ENCODE measurements around the gene OXSM. TPM values are rescaled to one million over a fixed set of nuclear protein-coding genes. Genes with fewer than 3 reads are reported as not detected.
A peak's percentile ranks its signal among the peaks of the same experiment; 100 is the strongest.

OXSM gene
- total RNA-seq, 2 experiments from 2014 or later, result 13.0 to 14.5 TPM

GRCh38 chr3:25812644-25813043 is 22.8 kb downstream of the OXSM start:
- peaks cover 2% of the 10 kb centered on the region for H3K27me3 Mint-ChIP-seq (ENCODE audit: low read depth)
- no peaks in the 10 kb centered on the region for H3K36me3 Mint-ChIP-seq (ENCODE audit: low read depth)
- H3K9me3 Mint-ChIP-seq (ENCODE audit: insufficient read depth), result no peaks in the 10 kb centered on the region
- ATAC-seq (no peak), DNase-seq (no peak)
- no peaks in the 10 kb centered on the region for H3K4me1 Mint-ChIP-seq (ENCODE audit: low read depth)
- H3K27ac Mint-ChIP-seq, result no peak overlapping the region
- ChIA-PET POLR2A (interaction anchor here (0.6 to 0.8 kb wide), 2 partner anchors 8 to 30 kb away, joined by 3 to 4 read pairs; no protein-coding TSS in a partner anchor), CTCF (interaction anchor here (1.5 kb wide), 1 partner anchor 164 kb away, joined by 3 read pairs; no protein-coding TSS in a partner anchor)
- H3K4me3 Mint-ChIP-seq, result no peak overlapping the region

DNA sequence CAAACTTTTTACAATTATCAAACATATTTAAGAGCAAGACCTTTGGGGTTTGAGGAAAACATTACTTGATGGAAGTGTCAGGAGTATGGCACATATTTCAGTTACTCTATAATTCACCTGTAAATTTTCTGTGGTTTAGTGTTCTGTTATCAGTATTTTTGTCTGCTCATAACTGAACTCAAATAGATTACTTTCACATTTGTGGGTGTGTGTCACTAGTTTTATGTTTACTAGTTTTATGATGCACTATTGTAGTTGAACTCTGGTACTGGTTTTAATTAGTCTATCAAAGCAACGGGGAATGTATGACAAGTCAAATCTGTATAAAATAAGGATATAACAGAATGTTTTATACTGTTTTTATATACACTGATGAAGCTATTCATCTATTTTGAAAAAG is 27.2 kb downstream of the OXSM start:
- ChIA-PET POLR2A (no interaction called here), CTCF (no interaction called here)
- no peaks in the 10 kb centered on the region for H3K27me3 Mint-ChIP-seq (ENCODE audit: low read depth)
- H3K4me1 Mint-ChIP-seq (ENCODE audit: low read depth), result no peaks in the 10 kb centered on the region
- DNase-seq, result no peak
- no peak overlapping the region for H3K4me3 Mint-ChIP-seq
- no peaks in the 10 kb centered on the region for H3K9me3 Mint-ChIP-seq (ENCODE audit: insufficient read depth)
- H3K27ac Mint-ChIP-seq, result no peak overlapping the region
- no peaks in the 10 kb centered on the region for H3K36me3 Mint-ChIP-seq (ENCODE audit: low read depth)
- ATAC-seq, result no peak

- ATAC-seq, result no peak
- Mint-ChIP-seq H3K9me3 (ENCODE audit: insufficient read depth) (no peaks in the 10 kb centered on the region), H3K4me3 (no peak overlapping the region), H3K27me3 (ENCODE audit: low read depth) (no peaks in the 10 kb centered on the region), H3K27ac (no peak overlapping the region), H3K4me1 (ENCODE audit: low read depth) (no peaks in the 10 kb centered on the region), H3K36me3 (ENCODE audit: low read depth) (no peaks in the 10 kb centered on the region)
- CTCF ChIA-PET, result no interaction called here
- DNase-seq, result no peak
- POLR2A ChIA-PET, result no interaction called here
Observed at GRCh38 chr3:25817638-25818037, 27.7 kb downstream of the OXSM start.

DNA sequence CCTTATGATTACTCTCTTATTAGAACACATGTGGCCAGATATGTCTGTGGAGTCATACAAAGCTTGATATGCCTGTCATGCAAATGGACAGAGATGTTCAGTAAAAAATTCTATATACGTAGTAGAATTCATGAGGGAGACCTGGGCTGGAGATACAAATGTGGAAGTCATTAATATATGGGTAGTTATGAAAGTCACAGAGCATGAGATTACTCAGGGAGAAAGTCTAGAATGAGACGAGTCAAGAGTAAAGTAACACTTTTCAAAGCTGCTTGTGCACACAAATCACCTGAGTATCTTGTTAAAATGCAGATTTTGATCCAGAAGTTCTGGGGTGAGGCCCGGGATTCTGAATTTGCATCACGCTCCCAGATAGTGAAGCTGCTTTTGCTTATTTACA is 28.4 kb downstream of the OXSM start:
- H3K4me3 Mint-ChIP-seq, result no peak overlapping the region
- peaks cover 3% of the 10 kb centered on the region for H3K27me3 Mint-ChIP-seq (ENCODE audit: low read depth)
- ATAC-seq (no peak), DNase-seq (no peak)
- no peaks in the 10 kb centered on the region for H3K4me1 Mint-ChIP-seq (ENCODE audit: low read depth)
- H3K9me3 Mint-ChIP-seq (ENCODE audit: insufficient read depth), result no peaks in the 10 kb centered on the region
- H3K36me3 Mint-ChIP-seq (ENCODE audit: low read depth), result no peaks in the 10 kb centered on the region
- ChIA-PET POLR2A (no interaction called here), CTCF (no interaction called here)
- no peak overlapping the region for H3K27ac Mint-ChIP-seq

GRCh38 chr3:25820366-25820765 is 30.5 kb downstream of the OXSM start:
- ChIA-PET POLR2A (no interaction called here), CTCF (no interaction called here)
- no peak overlapping the region for H3K27ac Mint-ChIP-seq
- no peak overlapping the region for H3K4me3 Mint-ChIP-seq
- ATAC-seq (no peak), DNase-seq (no peak)
- no peaks in the 10 kb centered on the region for H3K36me3 Mint-ChIP-seq (ENCODE audit: low read depth)
- no peaks in the 10 kb centered on the region for H3K9me3 Mint-ChIP-seq (ENCODE audit: insufficient read depth)
- H3K27me3 Mint-ChIP-seq (ENCODE audit: low read depth), result peaks cover 3% of the 10 kb centered on the region
- H3K4me1 Mint-ChIP-seq (ENCODE audit: low read depth), result no peaks in the 10 kb centered on the region

DNA sequence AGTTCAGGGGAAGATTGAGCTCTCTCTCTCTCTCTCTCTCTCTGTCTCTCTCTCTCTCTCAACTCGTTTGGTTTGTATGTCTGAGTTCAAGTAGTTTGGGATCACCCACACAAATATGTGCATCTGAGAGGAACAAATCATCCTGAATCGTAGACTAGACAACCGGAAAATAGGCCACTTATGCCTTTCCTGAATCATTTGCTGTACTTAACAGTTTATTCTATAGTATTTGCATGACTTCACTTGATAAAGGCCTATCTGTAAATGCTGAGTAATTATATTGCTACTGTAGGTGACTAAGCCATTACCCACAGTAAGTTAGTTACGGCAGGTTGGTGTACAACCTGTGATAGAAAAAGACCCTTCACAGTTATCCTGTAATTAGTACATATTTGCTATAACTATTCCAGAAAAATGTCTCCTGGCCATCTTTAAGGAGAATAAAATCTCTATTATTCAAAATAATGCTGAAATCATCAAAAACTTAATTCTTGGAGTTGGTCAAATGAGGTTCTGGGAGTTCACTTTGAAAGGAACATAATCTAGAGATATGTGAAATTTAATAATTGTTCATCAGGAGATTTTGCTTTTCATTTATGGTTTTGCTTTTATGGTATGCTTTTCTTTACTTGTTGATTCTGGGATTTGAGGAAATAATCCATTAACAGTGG is 31.1 kb downstream of the OXSM start:
- Mint-ChIP-seq H3K4me3 (no peak overlapping the region), H3K9me3 (ENCODE audit: insufficient read depth) (no peaks in the 10 kb centered on the region), H3K36me3 (ENCODE audit: low read depth) (no peaks in the 10 kb centered on the region), H3K27me3 (ENCODE audit: low read depth) (peaks cover 3% of the 10 kb centered on the region), H3K27ac (no peak overlapping the region), H3K4me1 (ENCODE audit: low read depth) (peaks cover 3% of the 10 kb centered on the region)
- ChIA-PET CTCF (no interaction called here), POLR2A (no interaction called here)
- DNase-seq (no peak), ATAC-seq (no peak)

- ChIA-PET CTCF (no interaction called here), POLR2A (no interaction called here)
- H3K27ac Mint-ChIP-seq, result no peak overlapping the region
- DNase-seq (no peak), ATAC-seq (no peak)
- H3K9me3 Mint-ChIP-seq (ENCODE audit: insufficient read depth), result no peaks in the 10 kb centered on the region
- no peaks in the 10 kb centered on the region for H3K36me3 Mint-ChIP-seq (ENCODE audit: low read depth)
- H3K27me3 Mint-ChIP-seq (ENCODE audit: low read depth), result peaks cover 3% of the 10 kb centered on the region
- peaks cover 12% of the 10 kb centered on the region for H3K4me1 Mint-ChIP-seq (ENCODE audit: low read depth)
- no peak overlapping the region for H3K4me3 Mint-ChIP-seq
Observed at GRCh38 chr3:25821746-25822573, 32.1 kb downstream of the OXSM start.

DNA sequence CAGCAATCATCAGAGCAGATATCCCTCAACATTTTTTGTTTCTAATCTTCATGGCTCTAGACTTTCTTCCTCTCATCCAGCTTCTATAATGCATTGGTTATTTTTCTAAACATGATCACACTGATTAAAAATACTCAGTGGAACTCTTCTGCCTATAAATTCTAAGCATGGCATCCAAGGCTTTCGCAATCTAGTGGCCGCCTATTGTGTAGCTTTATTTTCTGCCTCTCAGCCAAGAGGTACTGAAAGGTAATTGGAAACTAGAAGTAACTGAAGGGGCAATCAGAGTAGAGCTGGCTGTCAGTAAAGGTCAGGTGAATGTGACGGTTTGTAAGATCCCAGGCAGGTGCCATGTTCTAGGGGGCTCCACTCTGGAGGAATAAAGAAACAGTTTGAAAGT is 33.4 kb downstream of the OXSM start:
- DNase-seq (no peak), ATAC-seq (no peak)
- POLR2A ChIA-PET, result no interaction called here
- Mint-ChIP-seq H3K27ac (no peak overlapping the region), H3K27me3 (ENCODE audit: low read depth) (peaks cover 6% of the 10 kb centered on the region), H3K4me1 (ENCODE audit: low read depth) (peaks cover 12% of the 10 kb centered on the region), H3K9me3 (ENCODE audit: insufficient read depth) (no peaks in the 10 kb centered on the region), H3K4me3 (no peak overlapping the region), H3K36me3 (ENCODE audit: low read depth) (no peaks in the 10 kb centered on the region)
- CTCF ChIA-PET, result no interaction called here

DNA sequence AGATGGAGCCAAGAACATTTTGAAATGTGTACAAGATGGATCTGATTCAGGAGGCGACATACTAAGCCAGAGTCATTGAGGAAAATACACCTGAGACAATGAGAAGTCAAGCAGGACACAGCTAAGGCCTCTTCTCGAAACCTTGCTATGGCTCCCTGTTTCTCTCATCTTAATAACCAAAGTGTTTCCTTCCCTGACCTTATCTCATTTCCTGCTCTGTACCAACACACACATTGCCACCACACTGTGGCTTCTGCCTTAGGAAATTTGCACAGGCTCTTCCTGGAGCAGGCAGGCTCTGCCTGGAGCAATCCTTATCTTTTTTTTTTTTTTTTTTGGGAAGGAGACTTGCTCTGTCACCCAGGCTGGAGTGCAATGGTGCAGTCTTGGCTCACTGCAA is 36.6 kb downstream of the OXSM start:
- POLR2A ChIA-PET, result no interaction called here
- peak; percentile 58 for ATAC-seq

DNA sequence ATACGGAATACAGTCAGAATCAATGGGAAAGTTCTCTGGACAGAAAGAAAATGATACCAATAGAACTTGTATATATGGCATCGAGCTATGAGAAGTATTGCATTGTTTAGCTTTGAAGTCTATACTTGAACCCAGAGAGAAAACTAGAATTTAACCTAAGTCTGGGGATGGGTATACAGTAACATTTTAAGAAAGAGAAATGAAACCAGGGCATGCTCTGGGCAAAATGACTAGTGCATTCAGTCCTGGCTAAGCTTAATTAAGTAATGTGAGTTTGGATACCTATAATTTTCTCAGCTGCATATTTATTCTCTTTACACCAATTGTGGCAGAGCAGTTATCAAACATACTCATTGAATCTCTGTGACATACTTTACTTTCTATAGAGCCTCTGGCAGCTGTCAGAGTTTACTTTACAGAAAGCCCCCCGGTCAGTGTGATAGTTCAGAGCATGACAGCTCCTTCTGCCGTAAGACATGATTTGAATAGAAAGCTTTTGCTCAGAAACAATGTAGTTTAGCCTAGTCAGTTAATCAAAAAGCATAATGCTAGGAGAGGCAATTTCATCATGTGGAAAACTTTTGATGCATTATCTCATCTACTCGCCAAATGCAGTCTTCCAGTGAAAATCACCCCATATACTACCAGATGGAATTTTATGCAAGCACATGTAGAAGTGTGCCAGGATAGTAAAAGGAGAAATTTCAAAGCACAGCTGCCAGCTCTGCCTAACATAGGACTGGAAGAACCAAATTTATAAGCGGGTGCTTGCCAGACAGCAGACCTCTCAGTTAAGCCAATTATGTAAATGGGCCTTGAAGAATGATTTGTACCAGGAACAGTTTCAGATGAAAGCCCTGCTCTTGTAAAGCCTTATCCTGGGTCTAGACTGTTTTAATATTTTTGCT is 40.7 kb downstream of the OXSM start:
- Mint-ChIP-seq H3K9me3 (ENCODE audit: insufficient read depth) (no peaks in the 10 kb centered on the region), H3K4me1 (ENCODE audit: low read depth) (peaks cover 12% of the 10 kb centered on the region), H3K27ac (no peak overlapping the region), H3K27me3 (ENCODE audit: low read depth) (peaks cover 15% of the 10 kb centered on the region), H3K36me3 (ENCODE audit: low read depth) (no peaks in the 10 kb centered on the region), H3K4me3 (no peak overlapping the region)
- ATAC-seq (no peak), DNase-seq (no peak)
- ChIA-PET POLR2A (no interaction called here), CTCF (interaction anchor here (1.0 to 2.4 kb wide), 2 partner anchors 169 to 182 kb away, joined by 4 to 15 read pairs; no protein-coding TSS in a partner anchor)

More for the DNA sequence above, 36.6 kb downstream of the OXSM start:
- H3K9me3 Mint-ChIP-seq (ENCODE audit: insufficient read depth), result no peaks in the 10 kb centered on the region
- H3K36me3 Mint-ChIP-seq (ENCODE audit: low read depth), result no peaks in the 10 kb centered on the region
- CTCF ChIA-PET, result no interaction called here
- H3K4me3 Mint-ChIP-seq, result no peak overlapping the region
- H3K4me1 Mint-ChIP-seq (ENCODE audit: low read depth), result peaks cover 12% of the 10 kb centered on the region
- no peak for DNase-seq
- H3K27me3 Mint-ChIP-seq (ENCODE audit: low read depth), result peaks cover 12% of the 10 kb centered on the region
- H3K27ac Mint-ChIP-seq, result no peak overlapping the region

DNA sequence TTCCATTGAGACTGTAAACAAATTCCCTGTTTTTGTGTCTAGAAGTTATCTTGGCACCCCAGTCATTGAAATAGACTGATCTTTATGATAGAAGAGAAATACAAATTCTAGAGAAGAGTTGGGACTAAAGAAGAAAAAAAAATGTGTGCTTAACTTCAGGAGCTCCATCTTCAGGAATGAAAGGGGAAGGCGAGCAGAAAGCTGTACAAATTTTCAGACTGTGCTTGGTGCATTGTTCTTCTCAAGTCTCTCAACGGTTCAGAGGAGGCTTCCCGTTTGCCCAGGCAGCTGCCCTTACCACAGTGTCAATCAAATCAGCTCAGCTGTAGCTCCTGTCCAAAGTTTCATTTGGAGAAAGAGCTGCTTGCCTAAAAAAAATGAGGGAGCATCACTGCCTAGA is 41.7 kb downstream of the OXSM start:
- Mint-ChIP-seq H3K27ac (no peak overlapping the region), H3K36me3 (ENCODE audit: low read depth) (no peaks in the 10 kb centered on the region), H3K27me3 (ENCODE audit: low read depth) (peaks cover 15% of the 10 kb centered on the region), H3K4me3 (no peak overlapping the region), H3K4me1 (ENCODE audit: low read depth) (peaks cover 3% of the 10 kb centered on the region), H3K9me3 (ENCODE audit: insufficient read depth) (no peaks in the 10 kb centered on the region)
- DNase-seq (no peak), ATAC-seq (no peak)
- ChIA-PET POLR2A (no interaction called here), CTCF (interaction anchor here (0.6 to 2.4 kb wide), 3 partner anchors 26 to 183 kb away, joined by 3 to 15 read pairs (median 4); no protein-coding TSS in a partner anchor)

DNA sequence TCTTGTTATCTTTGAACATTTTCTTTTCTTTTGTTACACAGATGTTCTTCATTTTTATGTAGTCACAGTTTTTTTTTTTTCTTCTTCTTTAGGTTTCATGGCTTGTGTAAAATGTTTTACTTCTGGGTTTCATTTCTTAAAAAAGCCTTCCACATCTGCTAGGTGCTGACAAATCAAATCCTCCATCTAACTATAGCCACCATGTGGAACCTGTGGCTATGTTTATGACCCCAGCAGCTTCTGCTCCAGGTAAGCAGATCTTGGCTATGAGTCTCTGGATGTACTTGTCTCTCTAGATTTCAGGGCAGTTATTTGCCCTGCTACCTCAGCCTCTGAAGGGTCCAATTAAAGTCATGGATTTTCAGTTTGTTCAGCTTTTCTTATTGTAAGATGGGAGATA is 44.5 kb downstream of the OXSM start:
- no peaks in the 10 kb centered on the region for H3K9me3 Mint-ChIP-seq (ENCODE audit: insufficient read depth)
- ChIA-PET POLR2A (no interaction called here), CTCF (interaction anchor here (1.2 kb wide), 1 partner anchor 186 kb away, joined by 4 read pairs; no protein-coding TSS in a partner anchor)
- peaks cover 7% of the 10 kb centered on the region for H3K27me3 Mint-ChIP-seq (ENCODE audit: low read depth)
- ATAC-seq (no peak), DNase-seq (no peak)
- H3K4me1 Mint-ChIP-seq (ENCODE audit: low read depth), result peaks cover 5% of the 10 kb centered on the region
- H3K36me3 Mint-ChIP-seq (ENCODE audit: low read depth), result peaks cover 1% of the 10 kb centered on the region
- no peak overlapping the region for H3K4me3 Mint-ChIP-seq
- no peak overlapping the region for H3K27ac Mint-ChIP-seq
